HUDEP-2 (cell line): Measurements from ENCODE around the gene ERMARD.

Experiments
- DNase-seq, 76 experiments: peaks; one replicate each; lab custom pipeline; 2025; ENCODE audit not compliant: unreplicated experiment in 76 of 76; lab: John Stamatoyannopoulos, UW

The ERMARD gene

GRCh38 chr6:169751242-169752073 is at the start of gene ERMARD, which contains the start of gene DYNLT2:
Gene ERMARD (plus strand): TSS chr6:169751622. CDS start chr6:169751658, 36 bp downstream.
Gene DYNLT2 (minus strand): TSS chr6:169751572. CDS start chr6:169751458, 114 bp downstream.
- peak; percentile 42 to 98 (median 93) for DNase-seq

GRCh38 chr6:169701954-169702839 is 49.2 kb upstream of the ERMARD start, which contains the start of the genes C6orf120 and WDR27:
Gene C6orf120 (plus strand): TSS chr6:169702126. CDS start chr6:169702460, 334 bp downstream.
Gene WDR27 (minus strand): TSS chr6:169702029. CDS start chr6:169689005, 13,024 bp downstream.
- peak; percentile 62 to 99 (median 97) for DNase-seq

GRCh38 chr6:169702840-169703246 is 48.6 kb upstream of the ERMARD start:
- DNase-seq, result peak in 3 of 76 experiments; percentile 19 to 58 (median 38)

GRCh38 chr6:169707772-169708171 is 43.6 kb upstream of the ERMARD start:
- peak in 61 of 76 experiments; percentile 17 to 83 (median 56) for DNase-seq

- no peak for DNase-seq
Measured at GRCh38 chr6:169709293-169709692, 42.1 kb upstream of the ERMARD start.

- no peak for DNase-seq
Measured at GRCh38 chr6:169710009-169710408, 41.4 kb upstream of the ERMARD start.

DNA sequence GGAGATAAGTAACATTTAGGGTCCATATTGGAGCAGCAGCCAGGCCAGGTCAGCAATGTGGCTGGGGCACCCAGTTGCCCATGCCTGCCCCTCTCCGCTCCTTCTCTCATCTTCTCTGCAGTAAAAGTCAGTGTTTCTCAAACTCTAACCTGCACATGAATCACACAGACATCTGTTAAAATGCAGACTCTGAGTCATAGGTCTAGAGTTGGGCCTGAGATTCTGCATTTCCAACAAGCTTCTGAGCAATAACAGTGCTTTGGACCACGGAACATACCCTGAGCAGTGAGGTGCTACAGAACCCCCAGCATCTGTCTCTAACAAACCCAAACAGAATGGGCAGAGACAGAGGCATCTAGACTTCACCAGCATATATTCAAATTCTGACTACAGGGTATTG is 37.2 kb upstream of the ERMARD start:
- DNase-seq, result no peak

- DNase-seq, result no peak
Measured at GRCh38 chr6:169714595-169714994, 36.8 kb upstream of the ERMARD start.

- no peak for DNase-seq
Measured at GRCh38 chr6:169719117-169719516, 32.3 kb upstream of the ERMARD start.

DNA sequence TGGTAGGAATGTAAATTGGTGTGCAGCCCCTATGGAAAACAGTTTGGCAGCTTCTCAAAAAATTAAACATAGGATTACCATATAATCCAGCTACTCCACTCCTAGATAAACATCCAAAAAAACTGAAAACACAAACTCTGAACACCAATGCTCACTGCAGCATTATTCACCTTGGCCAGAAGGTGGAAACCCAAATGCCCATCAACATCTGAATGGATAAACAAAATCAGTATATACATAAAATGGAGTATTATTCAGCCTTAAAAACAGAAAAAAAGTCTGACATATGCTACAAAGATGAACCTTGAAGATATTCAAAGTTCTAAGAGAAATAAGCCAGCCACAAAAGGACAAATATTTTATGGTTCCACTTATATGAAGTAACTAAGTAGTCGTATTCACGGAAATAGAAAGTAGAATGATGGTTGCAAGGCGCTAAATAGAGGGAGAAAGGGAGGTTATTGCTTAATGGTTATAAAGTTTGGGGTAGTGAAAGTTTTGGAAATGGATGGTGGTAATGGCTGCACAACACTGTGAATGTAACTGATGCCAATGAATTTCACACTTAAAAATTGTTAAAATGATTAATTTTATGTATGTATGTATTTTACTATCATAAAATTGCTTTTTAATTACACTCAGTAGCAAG is 31.1 kb upstream of the ERMARD start:
- DNase-seq, result peak in 1 of 76 experiments; percentile 7

DNA sequence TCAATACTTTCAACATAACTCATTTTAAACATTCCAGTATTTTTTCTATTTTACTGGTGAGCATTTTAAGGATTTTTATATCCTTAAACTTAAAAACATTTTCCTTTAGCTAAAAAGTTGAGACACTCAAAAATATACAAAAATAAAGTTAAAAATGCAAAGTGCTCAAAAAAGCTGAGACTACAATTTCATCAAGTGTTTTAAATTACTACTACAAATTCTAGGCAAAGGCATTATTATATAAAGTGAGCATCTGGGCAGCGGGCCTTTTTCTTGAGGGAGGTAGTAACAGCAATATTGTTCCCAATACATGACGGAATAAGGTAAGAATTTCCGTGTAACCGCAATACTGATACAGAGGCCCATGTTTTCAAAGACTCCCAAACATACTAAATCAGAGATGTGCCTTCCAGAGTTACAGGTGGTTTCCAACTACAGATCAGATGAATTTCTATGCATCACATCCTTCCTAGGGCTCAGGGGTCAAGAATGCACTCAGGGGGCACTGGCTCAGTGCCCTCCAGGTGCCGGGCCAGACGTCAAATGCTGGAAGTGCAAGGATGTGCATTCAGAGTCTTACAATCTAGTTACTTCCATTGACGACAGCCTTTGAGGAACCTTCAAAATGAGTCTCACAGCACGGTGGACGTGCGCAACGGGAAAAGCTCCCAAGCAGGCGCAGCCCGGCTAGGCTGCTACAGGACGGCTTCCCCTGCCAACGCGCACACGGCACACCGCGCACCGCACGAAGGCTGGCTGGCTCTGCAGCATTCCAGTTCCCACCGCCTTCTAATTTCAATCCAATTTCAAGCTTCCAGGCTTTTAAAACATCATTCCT is 28.8 kb upstream of the ERMARD start:
- DNase-seq, result peak in 25 of 76 experiments; percentile 13 to 60 (median 29)

DNA sequence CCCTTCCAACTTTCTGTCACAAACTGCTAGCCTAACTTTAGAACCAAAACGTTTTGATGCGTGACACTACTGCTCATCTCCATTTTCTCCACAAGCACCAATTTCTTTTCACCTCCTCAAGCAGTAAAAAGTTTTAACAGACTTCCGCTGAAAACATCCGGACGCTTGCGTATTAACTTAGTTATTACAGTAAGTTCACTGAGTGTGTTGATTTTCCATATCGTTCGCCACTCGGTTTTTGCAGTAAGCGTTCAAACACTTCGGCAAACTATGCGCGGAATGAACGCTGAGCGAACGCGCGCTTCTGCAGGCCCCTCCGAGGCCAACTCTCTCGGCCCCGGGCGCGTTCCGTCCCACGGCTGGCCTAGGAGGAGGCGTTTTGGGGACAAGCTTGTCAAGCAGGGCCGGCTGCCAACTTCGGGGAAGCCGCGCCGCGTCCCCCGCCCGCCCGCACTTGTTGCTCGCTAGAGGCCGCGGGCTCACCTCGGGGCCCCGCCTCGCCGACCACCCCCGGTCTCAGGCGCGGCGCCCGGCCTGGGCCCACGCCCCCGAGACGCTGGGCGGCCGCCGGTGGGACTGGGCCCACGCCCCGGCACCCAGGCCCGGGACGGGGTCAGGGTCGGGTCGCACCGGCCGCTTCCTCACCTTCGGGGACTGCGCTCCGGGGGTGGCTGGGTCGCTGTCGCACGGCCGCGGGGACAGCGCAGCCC is 28.1 kb upstream of the ERMARD start:
- peak in 74 of 76 experiments; percentile 31 to 92 (median 81) for DNase-seq

DNA sequence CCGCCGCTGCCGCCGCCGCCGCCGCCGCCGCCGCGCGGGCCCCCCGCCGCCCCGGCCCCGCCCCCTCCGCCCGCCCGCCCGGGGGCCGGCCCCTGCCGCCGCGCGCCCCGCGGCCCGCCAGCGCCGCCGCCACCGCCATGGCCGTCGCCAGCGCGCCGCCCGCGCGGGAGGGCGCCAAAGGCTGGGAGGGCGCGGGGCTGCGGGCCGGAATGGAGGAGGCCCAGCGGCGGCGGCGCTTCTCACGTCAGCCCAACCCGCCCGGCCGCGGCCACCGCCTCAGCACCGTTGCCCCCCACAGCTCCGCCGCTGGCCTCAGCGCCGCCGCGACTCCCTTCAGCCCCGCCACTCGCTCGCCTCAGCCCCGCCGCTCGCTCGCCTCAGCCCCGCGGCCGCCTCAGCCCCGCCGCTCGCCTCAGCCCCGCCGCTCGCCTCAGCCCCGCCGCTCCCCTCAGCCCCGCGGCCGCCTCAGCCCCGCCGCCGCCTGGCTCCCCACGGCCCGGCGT is 27.4 kb upstream of the ERMARD start:
- peak in 14 of 76 experiments; percentile 19 to 61 (median 46) for DNase-seq

- DNase-seq, result peak in 46 of 76 experiments; percentile 17 to 77 (median 51)
Measured at GRCh38 chr6:169724494-169725124, 26.8 kb upstream of the ERMARD start, which contains the start of gene PHF10. Gene PHF10 (minus strand): TSS chr6:169724500. CDS start chr6:169723931, 569 bp downstream.

- DNase-seq, result peak in 35 of 76 experiments; percentile 9 to 75 (median 45)
Measured at GRCh38 chr6:169725125-169726048, 26.0 kb upstream of the ERMARD start.

GRCh38 chr6:169726049-169726400 is 25.4 kb upstream of the ERMARD start:
- DNase-seq, result no peak

- no peak for DNase-seq
Measured at GRCh38 chr6:169726963-169727362, 24.5 kb upstream of the ERMARD start.
